Activated naive CD4-positive, alpha-beta T cell treated with anti-CD3 and anti-CD28 coated beads, Interleukin-2, amount 50 U/mL, for 16 hours (primary cell): ENCODE results near the gene SPDYE4.
"Not testable (repeated sequence)": the region's sequence is repeated elsewhere in the genome, so short reads cannot be mapped to it uniquely, and the experiment has no call there.

Experiments used
- DNase-seq: peaks from one replicate; pipeline ENCODE4 v3.0.0-alpha.2; 2020

SPDYE4 gene

GRCh38 chr17:8758137-8758596, at the start of gene SPDYE4:
SPDYE4 (minus strand) TSS chr17:8758546; CDS start chr17:8758382, 164 bp downstream.
- DNase-seq, result no peak

GRCh38 chr17:8806926-8807550, 48.7 kb upstream of the SPDYE4 start:
- no peak for DNase-seq

GRCh38 chr17:8806253-8806925, 48.0 kb upstream of the SPDYE4 start:
- no peak for DNase-seq

GRCh38 chr17:8805396-8805795, 47.0 kb upstream of the SPDYE4 start:
- not testable (repeated sequence) for DNase-seq

GRCh38 chr17:8803531-8804420, 45.4 kb upstream of the SPDYE4 start:
- DNase-seq, result no peak

- DNase-seq, result no peak
Observed at GRCh38 chr17:8801135-8801840, 42.9 kb upstream of the SPDYE4 start.

- no peak for DNase-seq
Observed at GRCh38 chr17:8800656-8801055, 42.3 kb upstream of the SPDYE4 start.

- no peak for DNase-seq
Observed at GRCh38 chr17:8799570-8800212, 41.3 kb upstream of the SPDYE4 start.

GRCh38 chr17:8798846-8799569, 40.7 kb upstream of the SPDYE4 start, which contains the start of gene MFSD6L:
MFSD6L (minus strand) TSS chr17:8799365; CDS start chr17:8799120, 245 bp downstream.
- DNase-seq, result no peak

- no peak for DNase-seq
Observed at GRCh38 chr17:8798176-8798845, 40.0 kb upstream of the SPDYE4 start.

- DNase-seq, result no peak
Observed at GRCh38 chr17:8797621-8798175, 39.4 kb upstream of the SPDYE4 start.

- no peak for DNase-seq
Observed at GRCh38 chr17:8794636-8795035, 36.3 kb upstream of the SPDYE4 start.

GRCh38 chr17:8793649-8794048, 35.3 kb upstream of the SPDYE4 start:
- no peak for DNase-seq

GRCh38 chr17:8792646-8793045, 34.3 kb upstream of the SPDYE4 start:
- DNase-seq, result no peak

GRCh38 chr17:8791910-8792270, 33.5 kb upstream of the SPDYE4 start:
- no peak for DNase-seq

- no peak for DNase-seq
Observed at GRCh38 chr17:8791248-8791909, 33.0 kb upstream of the SPDYE4 start.

GRCh38 chr17:8789743-8790142, 31.4 kb upstream of the SPDYE4 start:
- DNase-seq, result no peak

- no peak for DNase-seq
Observed at GRCh38 chr17:8788998-8789397, 30.7 kb upstream of the SPDYE4 start.

GRCh38 chr17:8785547-8786413, 27.4 kb upstream of the SPDYE4 start:
- DNase-seq, result peak; percentile 61
